Smooth muscle cell (in vitro differentiated cells): Measurements from ENCODE around the gene UBA1. TPM values are rescaled to one million over a fixed set of nuclear protein-coding genes. Genes with fewer than 3 reads are reported as not detected.

Experiments used
- DNase-seq: peaks from one replicate; lab custom pipeline; 2025; ENCODE audit not compliant: unreplicated experiment; lab: John Stamatoyannopoulos, UW
- H2AFZ ChIP-seq: fragments of 200-600 bp; sonication (generic); 2 replicates; pipeline ENCODE4 v1.6.0; 2016; ENCODE audit warnings: antibody characterized with exemption, low read depth, mild to moderate bottlenecking
- H3F3A ChIP-seq: fragments of 200-600 bp; sonication (generic); 2 replicates; pipeline ENCODE4 v1.6.0; 2017; ENCODE audit warnings: antibody characterized with exemption, low read depth
- H3K27ac ChIP-seq: fragments of 200-600 bp; sonication (generic); 2 replicates; pipeline ENCODE4 v1.5.1; 2016; ENCODE audit warnings: low read depth, mild to moderate bottlenecking
- H3K27me3 ChIP-seq: fragments of 200-600 bp; sonication (generic); 2 replicates; pipeline ENCODE4 v1.6.1; 2016; ENCODE audit warnings: low read depth, mild to moderate bottlenecking
- H3K36me3 ChIP-seq: fragments of 200-600 bp; sonication (generic); 2 replicates; pipeline ENCODE4 v1.5.1; 2016; ENCODE audit warnings: low read depth
- H3K4me1 ChIP-seq: fragments of 200-600 bp; sonication (generic); 2 replicates; pipeline ENCODE4 v1.5.1; 2016; ENCODE audit warnings: low read depth
- H3K4me2 ChIP-seq: fragments of 200-600 bp; sonication (generic); 2 replicates; pipeline ENCODE4 v1.6.0; 2016; ENCODE audit warnings: mild to moderate bottlenecking
- H3K4me3 ChIP-seq: fragments of 200-600 bp; sonication (generic); 2 replicates; pipeline ENCODE4 v1.5.1; 2016; ENCODE audit warnings: mild to moderate bottlenecking
- H3K79me2 ChIP-seq: fragments of 200-600 bp; sonication (generic); 2 replicates; pipeline ENCODE4 v1.6.0; 2016; ENCODE audit warnings: low read depth, mild to moderate bottlenecking
- H3K9ac ChIP-seq: fragments of 200-600 bp; sonication (generic); 2 replicates; pipeline ENCODE4 v1.6.0; 2016; ENCODE audit warnings: low read depth
- H3K9me3 ChIP-seq: fragments of 200-600 bp; sonication (generic); replicated peaks from 2 replicates; pipeline ENCODE4 v1.5.1; 2016; ENCODE audit warnings: low read depth
- H4K20me1 ChIP-seq: fragments of 200-600 bp; sonication (generic); 2 replicates; pipeline ENCODE4 v1.6.0; 2016; ENCODE audit warnings: low read depth
- CTCF ChIP-seq: fragments of 200-600 bp; sonication (generic); IDR thresholded peaks from 2 replicates; pipeline ENCODE4 v1.5.1; 2017; ENCODE audit warnings: borderline replicate concordance, mild to moderate bottlenecking, antibody characterized with exemption; ENCODE audit not compliant: insufficient read depth, poor library complexity, severe bottlenecking
- WGBS: methylation state at CpG from one replicate; pipeline ENCODE4 v1.1.7; 2016; ENCODE audit warnings: low lambda C conversion rate; 5-methylcytosine and 5-hydroxymethylcytosine counted together
- polyA plus RNA-seq: library from polyadenylated mRNA; unstranded; fragments of >200 nt; fragmentation: Nextera tagmentation; extraction: Ambion mirVana; gene quantifications from 2 replicates; pipeline ENCODE4 v1.2.1, GENCODE V29; 2016
- total RNA-seq: library from RNA; depleted of rRNA; stranded (reverse); fragments of >200 nt; gene quantifications from 2 replicates; pipeline ENCODE4 v1.2.3, GENCODE V29; 2014

The UBA1 gene
- total and polyA plus RNA-seq, 2 experiments from 2014 or later: 223 to 246 TPM

GRCh38 chrX:47216393-47216925, 22.8 kb downstream of the UBA1 start:
- Histone ChIP-seq H2AFZ (no peak overlapping the region), H3K4me1 (peaks cover 21% of the 10 kb centered on the region), H3K79me2 (peaks cover 29% of the 10 kb centered on the region), H3K9me3 (no peaks in the 10 kb centered on the region), H3K27ac (peak overlapping the region; percentile 99), H4K20me1 (peaks cover 28% of the 10 kb centered on the region), H3K27me3 (no peaks in the 10 kb centered on the region), H3K9ac (peak overlapping the region; percentile 92), H3K4me3 (peak overlapping the region; percentile 46), H3K36me3 (peaks cover 7% of the 10 kb centered on the region), H3F3A (peaks cover 38% of the 10 kb centered on the region), H3K4me2 (peak overlapping the region; percentile 84)
- no peak for TF ChIP-seq CTCF
- 87% methylated on average over 8 of the region's 8 CpGs for WGBS
- no peak for DNase-seq

GRCh38 chrX:47217121-47217851, 23.7 kb downstream of the UBA1 start:
- Histone ChIP-seq H3K9me3 (no peaks in the 10 kb centered on the region), H3K4me3 (peak overlapping the region; percentile 46), H3K9ac (peak overlapping the region; percentile 92), H4K20me1 (peaks cover 34% of the 10 kb centered on the region), H2AFZ (no peak overlapping the region), H3K79me2 (peaks cover 37% of the 10 kb centered on the region), H3F3A (peaks cover 36% of the 10 kb centered on the region), H3K4me2 (peak overlapping the region; percentile 84), H3K27ac (peak overlapping the region; percentile 99), H3K4me1 (peaks cover 21% of the 10 kb centered on the region), H3K36me3 (peaks cover 7% of the 10 kb centered on the region), H3K27me3 (no peaks in the 10 kb centered on the region)
- TF ChIP-seq CTCF: no peak
- peak; percentile 81 for DNase-seq
- WGBS: 2% methylated on average over 22 of the region's 22 CpGs

- WGBS: under 1% methylated on average over 31 of the region's 31 CpGs
- no peaks in the 10 kb centered on the region for H3K27me3 ChIP-seq
- TF ChIP-seq CTCF: no peak
- H3K36me3 ChIP-seq: peaks cover 7% of the 10 kb centered on the region
- peaks cover 36% of the 10 kb centered on the region for H3F3A ChIP-seq
- H4K20me1 ChIP-seq: peaks cover 39% of the 10 kb centered on the region
- peaks cover 21% of the 10 kb centered on the region for H3K4me1 ChIP-seq
- peak overlapping the region; percentile 72 for H3K4me3 ChIP-seq
- peak overlapping the region; percentile 99 for H3K9ac ChIP-seq
- peak; percentile 100 for DNase-seq
- no peaks in the 10 kb centered on the region for H3K9me3 ChIP-seq
- H3K27ac ChIP-seq: peak overlapping the region; percentile 99
- peak overlapping the region; percentile 93 for H3K4me2 ChIP-seq
- peaks cover 40% of the 10 kb centered on the region for H3K79me2 ChIP-seq
- no peak overlapping the region for H2AFZ ChIP-seq
Measured at GRCh38 chrX:47217852-47218279, 24.2 kb downstream of the UBA1 start.
